Measurements from ENCODE around the gene LTC4S. TPM values are rescaled to one million over a fixed set of nuclear protein-coding genes. Genes with fewer than 3 reads are reported as not detected.

LTC4S gene
- total RNA-seq, 1 experiment from 2014 or later = 2.4 TPM

DNA sequence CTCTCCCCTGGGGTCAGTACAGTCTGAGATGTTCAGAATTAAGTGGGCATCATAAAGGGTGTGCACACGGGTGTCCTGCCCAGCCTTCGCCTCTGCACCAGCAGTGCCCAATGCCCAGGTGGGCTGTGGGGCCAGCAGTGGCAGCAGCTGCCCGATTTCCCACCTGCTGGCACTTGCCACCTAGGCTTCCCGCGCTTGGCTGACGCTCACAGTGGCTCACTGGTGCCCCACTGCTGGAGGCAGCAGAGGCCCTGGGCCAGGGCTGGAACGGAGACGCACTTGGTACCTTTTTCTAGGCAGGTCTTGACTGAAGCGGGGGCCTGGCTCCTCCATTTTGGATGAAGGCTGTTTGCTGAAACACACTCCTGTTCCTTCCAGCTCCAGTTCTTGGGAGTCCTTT lies 47.8 kb downstream of the LTC4S start:
- intact Hi-C loops (cut with micrococcal nuclease; ENCODE audit: unreplicated experiment) = no loop called here
- no TSS peak for BruUV-seq (replicated peaks)
- CTCF ChIA-PET = no interaction called here

More for the DNA sequence above, 47.8 kb downstream of the LTC4S start:
- no peak for TF ChIP-seq CTCF (IDR thresholded peaks at IDR 0.05; ENCODE audit: insufficient read depth in 1 of 2, low read depth in 1 of 2, low read length in 1 of 2, severe bottlenecking in 1 of 2, unreplicated experiment in 1 of 2)
- H3K4me3 Mint-ChIP-seq (ENCODE audit: unreplicated experiment) = no peak overlapping the region
- H3K27ac Mint-ChIP-seq (ENCODE audit: unreplicated experiment) = no peak overlapping the region
- DNase-seq = no peak
- Histone ChIP-seq H3K36me3 (ENCODE audit: control insufficient read depth, insufficient read depth, low read length) (peaks cover 1% of the 10 kb centered on the region; the same call in 1 of the 2 replicates), H3K4me1 (no peaks in the 10 kb centered on the region), H3K4me3 (ENCODE audit: low read depth, low read length) (no peak overlapping the region), H3K27me3 (replicated peaks; ENCODE audit: control insufficient read depth, insufficient read depth, low read length) (no peaks in the 10 kb centered on the region), H3K9me3 (no peaks in the 10 kb centered on the region; the same call in none of the 2 replicates)
- POLR2A ChIA-PET = interaction anchor here (0.5 kb wide), 1 partner anchor 16 kb away, joined by 3 read pairs; no protein-coding TSS in a partner anchor
- peaks cover 10% of the 10 kb centered on the region for H3K9me3 Mint-ChIP-seq (ENCODE audit: unreplicated experiment)
- H3K36me3 Mint-ChIP-seq (ENCODE audit: insufficient read depth, unreplicated experiment) = peaks cover 62% of the 10 kb centered on the region
- no peaks in the 10 kb centered on the region for H3K27me3 Mint-ChIP-seq (ENCODE audit: insufficient read depth, unreplicated experiment)
- no peaks in the 10 kb centered on the region for H3K4me1 Mint-ChIP-seq (ENCODE audit: low read depth, unreplicated experiment)

Small RNAs within 50 kb of the gene (microRNA-seq; reads per million reads assigned to microRNA genes)
- gene MIR1229 = 15.8 reads per million, percentile 55 among the genes with 10 or more reads in this experiment

Other genes with a start within 250 kb of the LTC4S start
- 33.4 and 36.3 TPM in 2 replicates for gene RUFY1, start 243.4 kb upstream of the LTC4S start, total RNA-seq (2022)
- 914 and 940 TPM in 2 replicates for gene HNRNPH1, start 170.3 kb upstream of the LTC4S start, total RNA-seq (2022)
- gene CBY3, start 113.0 kb upstream of the LTC4S start, total RNA-seq (2022) = 0.68 and 1.3 TPM in 2 replicates
- 853 and 871 TPM in 2 replicates for gene CANX, start 95.0 kb upstream of the LTC4S start, total RNA-seq (2022)
- gene MAML1, start 61.2 kb upstream of the LTC4S start, total RNA-seq (2022) = 39.3 and 41.3 TPM in 2 replicates
- gene MGAT4B, start 12.9 kb downstream of the LTC4S start, total RNA-seq (2022) = 215 and 217 TPM in 2 replicates
- gene SQSTM1, start 26.9 kb downstream of the LTC4S start, total RNA-seq (2022) = 250 and 259 TPM in 2 replicates
- 37.8 and 43.0 TPM in 2 replicates for gene MRNIP, start 64.8 kb downstream of the LTC4S start, total RNA-seq (2022)
- gene TBC1D9B, start 113.9 kb downstream of the LTC4S start, total RNA-seq (2022) = 106 and 107 TPM in 2 replicates

Data from Caco-2 (cell line).